H9 (cell line): ENCODE results near the gene TEC. TPM values are rescaled to one million over a fixed set of nuclear protein-coding genes. Genes with fewer than 3 reads are reported as not detected.

Experiments used
- DNase-seq: peaks from one replicate; pipeline ENCODE4 v3.0.0-alpha.2; 2017
- H2AFZ ChIP-seq: one replicate; pipeline ENCODE4 v1.6.1; 2013; ENCODE audit warnings: mild to moderate bottlenecking, low read length, control low read depth, moderate library complexity
- H2AK5ac ChIP-seq: 2 replicates; pipeline ENCODE4 v1.6.1; 2013; ENCODE audit warnings: low read length, control low read depth, mixed read lengths; ENCODE audit not compliant: insufficient read length
- H2BK120ac ChIP-seq: one replicate; pipeline ENCODE4 v1.6.1; 2013; ENCODE audit warnings: low read depth, mild to moderate bottlenecking, low read length, control low read depth, inconsistent platforms; ENCODE audit not compliant: poor library complexity, severe bottlenecking
- H2BK12ac ChIP-seq: 2 replicates; pipeline ENCODE4 v1.6.1; 2013; ENCODE audit warnings: low read length, control low read depth, mixed read lengths, low read depth; ENCODE audit not compliant: insufficient read length
- H2BK15ac ChIP-seq: 2 replicates; pipeline ENCODE4 v1.6.1; 2013; ENCODE audit warnings: low read depth, low read length, control low read depth
- H2BK20ac ChIP-seq: one replicate; pipeline ENCODE4 v1.6.1; 2013; ENCODE audit warnings: low read depth, mild to moderate bottlenecking, low read length, control low read depth, inconsistent platforms; ENCODE audit not compliant: poor library complexity, severe bottlenecking
- H2BK5ac ChIP-seq: 2 replicates; pipeline ENCODE4 v1.6.1; 2013; ENCODE audit warnings: low read length, control low read depth, mixed read lengths; ENCODE audit not compliant: insufficient read length
- H3K14ac ChIP-seq: 2 replicates; pipeline ENCODE4 v1.6.1; 2013; ENCODE audit warnings: low read length, control low read depth; ENCODE audit not compliant: insufficient read depth
- H3K18ac ChIP-seq: 2 replicates; pipeline ENCODE4 v1.6.1; 2013; ENCODE audit warnings: low read depth, mild to moderate bottlenecking, mixed read lengths, low read length, control low read depth; ENCODE audit not compliant: insufficient read length
- H3K23ac ChIP-seq: 2 replicates; pipeline ENCODE4 v1.6.1; 2013; ENCODE audit warnings: low read length, control low read depth, mixed read lengths, low read depth; ENCODE audit not compliant: insufficient read length
- H3K23me2 ChIP-seq: 2 replicates; pipeline ENCODE4 v1.6.1; 2013; ENCODE audit warnings: low read depth, mild to moderate bottlenecking, mixed read lengths, low read length, control low read depth; ENCODE audit not compliant: insufficient read length, poor library complexity, severe bottlenecking
- H3K27ac ChIP-seq: 2 replicates; pipeline ENCODE4 v1.5.1; 2013; ENCODE audit warnings: low read length, control low read depth, mixed read lengths, low read depth; ENCODE audit not compliant: insufficient read length
- H3K27me3 ChIP-seq: 2 replicates; pipeline ENCODE4 v1.6.1; 2013; ENCODE audit warnings: low read length, control low read depth, inconsistent platforms; ENCODE audit not compliant: insufficient read depth
- H3K4ac ChIP-seq: 2 replicates; pipeline ENCODE4 v1.6.1; 2013; ENCODE audit warnings: low read depth, mild to moderate bottlenecking, control low read depth, inconsistent platforms, low read length, moderate library complexity
- H3K4me1 ChIP-seq: 2 replicates; pipeline ENCODE4 v1.6.1; 2013; ENCODE audit warnings: low read length, control low read depth, inconsistent platforms; ENCODE audit not compliant: insufficient read depth
- H3K4me2 ChIP-seq: 2 replicates; pipeline ENCODE4 v1.6.1; 2013; ENCODE audit warnings: low read length, control low read depth, mixed read lengths; ENCODE audit not compliant: insufficient read length, insufficient read depth
- H3K56ac ChIP-seq: 2 replicates; pipeline ENCODE4 v1.6.1; 2013; ENCODE audit warnings: low read depth, mild to moderate bottlenecking, mixed read lengths, low read length, control low read depth; ENCODE audit not compliant: insufficient read length
- H3K79me1 ChIP-seq: 2 replicates; pipeline ENCODE4 v1.6.1; 2013; ENCODE audit warnings: low read depth, mild to moderate bottlenecking, moderate library complexity, low read length, control low read depth, inconsistent platforms; ENCODE audit not compliant: insufficient read depth, poor library complexity, severe bottlenecking
- H3K79me2 ChIP-seq: 2 replicates; pipeline ENCODE4 v1.6.1; 2013; ENCODE audit warnings: low read length, control low read depth, inconsistent platforms; ENCODE audit not compliant: insufficient read depth
- H3K9ac ChIP-seq: 2 replicates; pipeline ENCODE4 v1.6.1; 2013; ENCODE audit warnings: low read length, control low read depth, mixed read lengths; ENCODE audit not compliant: insufficient read length; ENCODE audit errors: extremely low read depth
- H3K9me3 ChIP-seq: one replicate; pipeline ENCODE4 v1.6.1; 2013; ENCODE audit warnings: low read depth, low read length, inconsistent platforms; ENCODE audit not compliant: control insufficient read depth
- H3T11ph ChIP-seq: one replicate; pipeline ENCODE4 v1.6.1; 2013; ENCODE audit warnings: mild to moderate bottlenecking, low read length, control low read depth, inconsistent platforms
- H4K20me1 ChIP-seq: one replicate; pipeline ENCODE4 v1.6.1; 2013; ENCODE audit not compliant: control insufficient read depth, insufficient read length, insufficient read depth
- H4K5ac ChIP-seq: 2 replicates; pipeline ENCODE4 v1.6.1; 2013; ENCODE audit warnings: low read depth, mild to moderate bottlenecking, mixed read lengths, low read length, control low read depth; ENCODE audit not compliant: insufficient read length
- H4K8ac ChIP-seq: replicated peaks from 2 replicates; pipeline ENCODE4 v1.6.1; 2013; ENCODE audit warnings: low read length, control low read depth, mixed read lengths, low read depth; ENCODE audit not compliant: insufficient read length
- H4K91ac ChIP-seq: 2 replicates; pipeline ENCODE4 v1.6.1; 2013; ENCODE audit warnings: low read depth, mild to moderate bottlenecking, moderate library complexity, mixed read lengths, low read length, control low read depth; ENCODE audit not compliant: insufficient read length
- H3K27ac Mint-ChIP-seq, 3 experiments: 2 replicates in 2 of 3; 3 replicates in 1 of 3; pipeline ENCODE4 v1.8.0; 2020 to 2021; ENCODE audit warnings: mixed read lengths in 3 of 3, mild to moderate bottlenecking in 1 of 3, moderate library complexity in 1 of 3
- H3K27me3 Mint-ChIP-seq: 2 replicates; pipeline ENCODE4 v1.8.0; 2021; ENCODE audit warnings: low read depth, mild to moderate bottlenecking, moderate library complexity, mixed read lengths
- H3K36me3 Mint-ChIP-seq, 3 experiments: 2 replicates in 2 of 3; 3 replicates in 1 of 3; pipeline ENCODE4 v1.8.0; 2020 to 2021; ENCODE audit warnings: low read depth in 3 of 3, mixed read lengths in 3 of 3; ENCODE audit not compliant: insufficient read depth in 1 of 3
- H3K4me1 Mint-ChIP-seq, 2 experiments: 2 replicates each; pipeline ENCODE4 v1.8.0; 2020; ENCODE audit warnings: mixed read lengths in 2 of 2
- H3K4me3 Mint-ChIP-seq, 2 experiments: 2 replicates in 1 of 2; 3 replicates in 1 of 2; pipeline ENCODE4 v1.8.0; 2020 to 2021; ENCODE audit warnings: mild to moderate bottlenecking in 2 of 2, mixed read lengths in 2 of 2, moderate library complexity in 1 of 2
- H3K9me3 Mint-ChIP-seq, 2 experiments: 2 replicates in 1 of 2; 3 replicates in 1 of 2; pipeline ENCODE4 v1.8.0; 2020; ENCODE audit warnings: mild to moderate bottlenecking in 2 of 2, mixed read lengths in 2 of 2, moderate library complexity in 1 of 2
- CTCF ChIP-seq: fragments of 200-600 bp; sonication (generic); conservative IDR thresholded peaks from 3 replicates; pipeline ENCODE4 v1.8.0; 2021; ENCODE audit warnings: antibody characterized with exemption, mild to moderate bottlenecking
- WGBS: extraction: QIAGEN DNeasy Blood & Tissue Kit; methylation state at CpG from one replicate; pipeline ENCODE4 v1.1.7; 2013; ENCODE audit warnings: missing lambda C conversion rate, low lambda C conversion rate, mixed read lengths; ENCODE audit not compliant: insufficient read length; ENCODE audit errors: extremely low coverage; 5-methylcytosine and 5-hydroxymethylcytosine counted together
- total RNA-seq: library from RNA; stranded (reverse); gene quantifications from 2 replicates; pipeline ENCODE4 v1.2.1, GENCODE V29; 2021

The TEC gene
- total RNA-seq, 1 experiment from 2014 or later: 1.8 TPM

GRCh38 chr4:48267574-48267973 lies 2.1 kb downstream of the TEC start:
- H3T11ph ChIP-seq: no peak overlapping the region
- H3K4ac ChIP-seq: no peak overlapping the region
- no peak for TF ChIP-seq CTCF
- Mint-ChIP-seq H3K27me3 (peaks cover 6% of the 10 kb centered on the region; the same call in 1 of the 2 replicates), H3K4me1 (peaks cover 12 to 17% of the 10 kb centered on the region in 2 experiments; a peak in 3 of 4 replicates), H3K27ac (no peak overlapping the region), H3K4me3 (no peak overlapping the region; a peak in 2 of 5 replicates), H3K36me3 (peaks cover 2 to 12% (median 6%) of the 10 kb centered on the region in 3 experiments; a peak in 6 of 7 replicates), H3K9me3 (peaks cover 11 to 14% of the 10 kb centered on the region in 2 experiments)
- no peak overlapping the region for H3K27ac ChIP-seq
- WGBS: no CpG with 5 or more reads among the region's 3 CpGs
- H3K14ac ChIP-seq: no peak overlapping the region
- no peak for DNase-seq
- no peaks in the 10 kb centered on the region for H3K9me3 ChIP-seq
- H2BK12ac ChIP-seq: no peak overlapping the region
- no peaks in the 10 kb centered on the region for H3K23me2 ChIP-seq
- H3K4me2 ChIP-seq: no peak overlapping the region
- no peak overlapping the region for H2AK5ac ChIP-seq
- no peak overlapping the region for H3K9ac ChIP-seq
- no peak overlapping the region for H2BK5ac ChIP-seq
- no peak overlapping the region for H3K56ac ChIP-seq
- no peaks in the 10 kb centered on the region for H4K20me1 ChIP-seq
- no peaks in the 10 kb centered on the region for H3K4me1 ChIP-seq
- H3K79me2 ChIP-seq: no peaks in the 10 kb centered on the region
- no peaks in the 10 kb centered on the region for H3K79me1 ChIP-seq
- H2AFZ ChIP-seq: no peak overlapping the region
- no peak overlapping the region for H2BK15ac ChIP-seq
- no peak overlapping the region for H3K18ac ChIP-seq
- no peaks in the 10 kb centered on the region for H3K27me3 ChIP-seq
- no peak overlapping the region for H4K91ac ChIP-seq
- H4K8ac ChIP-seq: no peak overlapping the region
- H2BK120ac ChIP-seq: no peak overlapping the region
- no peak overlapping the region for H3K23ac ChIP-seq
- no peak overlapping the region for H4K5ac ChIP-seq
- no peak overlapping the region for H2BK20ac ChIP-seq
